ENCODE measurements around the gene RBP2. TPM values are rescaled to one million over a fixed set of nuclear protein-coding genes. Genes with fewer than 3 reads are reported as not detected.

The RBP2 gene
- total and polyA plus RNA-seq, 4 experiments from 2014 or later: not detected

GRCh38 chr3:139455206-139455605 is 21.1 kb downstream of the RBP2 start:
- no peak overlapping the region for H3K27ac Mint-ChIP-seq
- H3K9me3 Mint-ChIP-seq: no peaks in the 10 kb centered on the region
- POLR2A ChIA-PET (ENCODE audit: partially characterized antibody): no interaction called here
- no peaks in the 10 kb centered on the region for H3K4me1 Mint-ChIP-seq
- Histone ChIP-seq H3K4me1 (ENCODE audit: insufficient read depth, low read length) (no peaks in the 10 kb centered on the region), H3K27ac (ENCODE audit: low read depth, low read length) (no peak overlapping the region), H3K9me3 (ENCODE audit: control insufficient read depth in 1 of 2, low read length in 2 of 2) (no peaks in the 10 kb centered on the region), H3K27me3 (ENCODE audit: insufficient read depth, low read length) (no peaks in the 10 kb centered on the region), H3K4me3 (ENCODE audit: low read length in 2 of 2) (no peak overlapping the region), H3K36me3 (ENCODE audit: insufficient read depth, low read length) (no peaks in the 10 kb centered on the region)
- no peak overlapping the region for H3K4me3 Mint-ChIP-seq
- H3K27me3 Mint-ChIP-seq: no peaks in the 10 kb centered on the region
- no peaks in the 10 kb centered on the region for H3K36me3 Mint-ChIP-seq
- intact Hi-C loops (cut with micrococcal nuclease): no loop called here
- no peak for DNase-seq
- CTCF ChIA-PET (ENCODE audit: partially characterized antibody): no interaction called here

- Mint-ChIP-seq H3K27me3 (no peaks in the 10 kb centered on the region), H3K4me1 (no peaks in the 10 kb centered on the region), H3K27ac (no peak overlapping the region), H3K36me3 (no peaks in the 10 kb centered on the region), H3K9me3 (no peaks in the 10 kb centered on the region), H3K4me3 (no peak overlapping the region)
- no peak for DNase-seq
- ChIA-PET POLR2A (ENCODE audit: partially characterized antibody) (no interaction called here), CTCF (ENCODE audit: partially characterized antibody) (no interaction called here)
- H3K4me1 ChIP-seq (ENCODE audit: insufficient read depth, low read length): no peaks in the 10 kb centered on the region
- H3K9me3 ChIP-seq (ENCODE audit: control insufficient read depth in 1 of 2, low read length in 2 of 2): no peaks in the 10 kb centered on the region
- no peaks in the 10 kb centered on the region for H3K36me3 ChIP-seq (ENCODE audit: insufficient read depth, low read length)
- intact Hi-C loops (cut with micrococcal nuclease): no loop called here
- no peaks in the 10 kb centered on the region for H3K27me3 ChIP-seq (ENCODE audit: insufficient read depth, low read length)
- H3K27ac ChIP-seq (ENCODE audit: low read depth, low read length): no peak overlapping the region
- no peak overlapping the region for H3K4me3 ChIP-seq (ENCODE audit: low read length in 2 of 2)
These were observed 22.0 kb downstream of the RBP2 start for GRCh38 chr3:139454346-139454745.

- H3K4me3 Mint-ChIP-seq: no peak overlapping the region
- no peak overlapping the region for H3K27ac Mint-ChIP-seq
- Histone ChIP-seq H3K9me3 (ENCODE audit: control insufficient read depth in 1 of 2, low read length in 2 of 2) (no peaks in the 10 kb centered on the region), H3K27ac (ENCODE audit: low read depth, low read length) (no peak overlapping the region), H3K36me3 (ENCODE audit: insufficient read depth, low read length) (no peaks in the 10 kb centered on the region), H3K4me3 (ENCODE audit: low read length in 2 of 2) (no peak overlapping the region), H3K27me3 (ENCODE audit: insufficient read depth, low read length) (no peaks in the 10 kb centered on the region), H3K4me1 (ENCODE audit: insufficient read depth, low read length) (no peaks in the 10 kb centered on the region)
- DNase-seq: no peak
- POLR2A ChIA-PET (ENCODE audit: partially characterized antibody): no interaction called here
- intact Hi-C loops (cut with micrococcal nuclease): no loop called here
- H3K4me1 Mint-ChIP-seq: no peaks in the 10 kb centered on the region
- H3K36me3 Mint-ChIP-seq: peaks cover 0 to 4% of the 10 kb centered on the region in 2 donors
- no peaks in the 10 kb centered on the region for H3K27me3 Mint-ChIP-seq
- CTCF ChIA-PET (ENCODE audit: partially characterized antibody): no interaction called here
- H3K9me3 Mint-ChIP-seq: no peaks in the 10 kb centered on the region
These were observed 26.2 kb downstream of the RBP2 start for GRCh38 chr3:139450159-139450558.

GRCh38 chr3:139449566-139449965 is 26.8 kb downstream of the RBP2 start:
- intact Hi-C loops (cut with micrococcal nuclease): no loop called here
- Mint-ChIP-seq H3K9me3 (no peaks in the 10 kb centered on the region), H3K4me3 (no peak overlapping the region), H3K27ac (no peak overlapping the region), H3K4me1 (no peaks in the 10 kb centered on the region), H3K36me3 (peaks cover 0 to 4% of the 10 kb centered on the region in 2 donors), H3K27me3 (no peaks in the 10 kb centered on the region)
- Histone ChIP-seq H3K9me3 (ENCODE audit: control insufficient read depth in 1 of 2, low read length in 2 of 2) (no peaks in the 10 kb centered on the region), H3K27me3 (ENCODE audit: insufficient read depth, low read length) (no peaks in the 10 kb centered on the region), H3K36me3 (ENCODE audit: insufficient read depth, low read length) (no peaks in the 10 kb centered on the region), H3K4me3 (ENCODE audit: low read length in 2 of 2) (no peak overlapping the region), H3K27ac (ENCODE audit: low read depth, low read length) (no peak overlapping the region), H3K4me1 (ENCODE audit: insufficient read depth, low read length) (no peaks in the 10 kb centered on the region)
- ChIA-PET CTCF (ENCODE audit: partially characterized antibody) (no interaction called here), POLR2A (ENCODE audit: partially characterized antibody) (no interaction called here)
- no peak for DNase-seq

GRCh38 chr3:139448104-139448503 is 28.2 kb downstream of the RBP2 start:
- no peaks in the 10 kb centered on the region for H3K9me3 ChIP-seq (ENCODE audit: control insufficient read depth in 1 of 2, low read length in 2 of 2)
- no peaks in the 10 kb centered on the region for H3K9me3 Mint-ChIP-seq
- no peaks in the 10 kb centered on the region for H3K27me3 ChIP-seq (ENCODE audit: insufficient read depth, low read length)
- no peak for DNase-seq
- POLR2A ChIA-PET (ENCODE audit: partially characterized antibody): no interaction called here
- no peaks in the 10 kb centered on the region for H3K4me1 ChIP-seq (ENCODE audit: insufficient read depth, low read length)
- no peaks in the 10 kb centered on the region for H3K4me1 Mint-ChIP-seq
- peaks cover 0 to 8% of the 10 kb centered on the region in 2 donors for H3K36me3 Mint-ChIP-seq
- no peaks in the 10 kb centered on the region for H3K36me3 ChIP-seq (ENCODE audit: insufficient read depth, low read length)
- intact Hi-C loops (cut with micrococcal nuclease): no loop called here
- H3K4me3 Mint-ChIP-seq: no peak overlapping the region
- H3K27me3 Mint-ChIP-seq: no peaks in the 10 kb centered on the region
- CTCF ChIA-PET (ENCODE audit: partially characterized antibody): no interaction called here
- no peak overlapping the region for H3K27ac Mint-ChIP-seq
- no peak overlapping the region for H3K4me3 ChIP-seq (ENCODE audit: low read length in 2 of 2)
- H3K27ac ChIP-seq (ENCODE audit: low read depth, low read length): no peak overlapping the region

GRCh38 chr3:139447486-139447885 is 28.8 kb downstream of the RBP2 start:
- Mint-ChIP-seq H3K36me3 (peaks cover 0 to 8% of the 10 kb centered on the region in 2 donors), H3K4me3 (no peak overlapping the region), H3K27me3 (no peaks in the 10 kb centered on the region), H3K9me3 (no peaks in the 10 kb centered on the region), H3K27ac (no peak overlapping the region), H3K4me1 (no peaks in the 10 kb centered on the region)
- no peaks in the 10 kb centered on the region for H3K27me3 ChIP-seq (ENCODE audit: insufficient read depth, low read length)
- no peaks in the 10 kb centered on the region for H3K9me3 ChIP-seq (ENCODE audit: control insufficient read depth in 1 of 2, low read length in 2 of 2)
- intact Hi-C loops (cut with micrococcal nuclease): no loop called here
- H3K27ac ChIP-seq (ENCODE audit: low read depth, low read length): no peak overlapping the region
- ChIA-PET POLR2A (ENCODE audit: partially characterized antibody) (no interaction called here), CTCF (ENCODE audit: partially characterized antibody) (no interaction called here)
- no peaks in the 10 kb centered on the region for H3K4me1 ChIP-seq (ENCODE audit: insufficient read depth, low read length)
- no peak for DNase-seq
- no peaks in the 10 kb centered on the region for H3K36me3 ChIP-seq (ENCODE audit: insufficient read depth, low read length)
- no peak overlapping the region for H3K4me3 ChIP-seq (ENCODE audit: low read length in 2 of 2)

GRCh38 chr3:139444446-139444845 is 31.9 kb downstream of the RBP2 start:
- no peaks in the 10 kb centered on the region for H3K4me1 ChIP-seq (ENCODE audit: insufficient read depth, low read length)
- H3K27me3 ChIP-seq (ENCODE audit: insufficient read depth, low read length): no peaks in the 10 kb centered on the region
- Mint-ChIP-seq H3K9me3 (no peaks in the 10 kb centered on the region), H3K36me3 (peaks cover 0 to 8% of the 10 kb centered on the region in 2 donors), H3K4me3 (no peak overlapping the region), H3K27me3 (no peaks in the 10 kb centered on the region), H3K27ac (no peak overlapping the region), H3K4me1 (no peaks in the 10 kb centered on the region)
- DNase-seq: no peak
- ChIA-PET POLR2A (ENCODE audit: partially characterized antibody) (no interaction called here), CTCF (ENCODE audit: partially characterized antibody) (no interaction called here)
- H3K36me3 ChIP-seq (ENCODE audit: insufficient read depth, low read length): no peaks in the 10 kb centered on the region
- no peak overlapping the region for H3K4me3 ChIP-seq (ENCODE audit: low read length in 2 of 2)
- no peaks in the 10 kb centered on the region for H3K9me3 ChIP-seq (ENCODE audit: control insufficient read depth in 1 of 2, low read length in 2 of 2)
- H3K27ac ChIP-seq (ENCODE audit: low read depth, low read length): no peak overlapping the region
- intact Hi-C loops (cut with micrococcal nuclease): no loop called here

GRCh38 chr3:139443186-139443585 is 33.1 kb downstream of the RBP2 start:
- H3K36me3 ChIP-seq (ENCODE audit: insufficient read depth, low read length): no peaks in the 10 kb centered on the region
- H3K4me1 ChIP-seq (ENCODE audit: insufficient read depth, low read length): no peaks in the 10 kb centered on the region
- CTCF ChIA-PET (ENCODE audit: partially characterized antibody): no interaction called here
- H3K27ac ChIP-seq (ENCODE audit: low read depth, low read length): no peak overlapping the region
- no peaks in the 10 kb centered on the region for H3K9me3 Mint-ChIP-seq
- no peak overlapping the region for H3K4me3 ChIP-seq (ENCODE audit: low read length in 2 of 2)
- no peak for DNase-seq
- intact Hi-C loops (cut with micrococcal nuclease): no loop called here
- no peak overlapping the region for H3K4me3 Mint-ChIP-seq
- H3K27me3 ChIP-seq (ENCODE audit: insufficient read depth, low read length): no peaks in the 10 kb centered on the region
- H3K4me1 Mint-ChIP-seq: no peaks in the 10 kb centered on the region
- H3K27ac Mint-ChIP-seq: no peak overlapping the region
- peaks cover 0 to 8% of the 10 kb centered on the region in 2 donors for H3K36me3 Mint-ChIP-seq
- no peaks in the 10 kb centered on the region for H3K9me3 ChIP-seq (ENCODE audit: control insufficient read depth in 1 of 2, low read length in 2 of 2)
- POLR2A ChIA-PET (ENCODE audit: partially characterized antibody): no interaction called here
- peaks cover 0 to 2% of the 10 kb centered on the region in 2 donors for H3K27me3 Mint-ChIP-seq

Measured in CD4-positive, alpha-beta memory T cell (primary cell).